ENCODE results near the gene ASIP.

Gene ASIP

DNA sequence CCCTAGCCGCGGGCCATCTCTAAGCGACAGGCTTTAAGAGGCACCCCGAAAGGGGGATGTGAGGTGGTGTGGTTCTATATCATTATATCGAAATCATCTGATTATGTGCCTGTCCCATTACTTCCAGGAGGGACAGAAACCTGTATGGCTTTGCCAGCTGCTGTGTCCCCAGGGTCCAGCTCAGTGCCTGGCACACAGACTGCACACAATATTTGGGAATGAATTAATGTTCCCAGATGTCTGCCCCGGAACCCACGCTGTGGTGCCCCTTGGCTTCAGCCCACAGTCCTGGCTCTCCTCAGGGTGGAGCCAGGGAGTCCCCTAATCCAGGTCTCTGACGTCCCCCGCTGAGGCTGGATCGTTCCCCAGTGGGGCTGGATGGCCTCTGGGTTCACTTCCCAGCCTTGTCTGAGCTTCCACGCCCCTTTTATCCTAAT is 70.8 kb downstream of the ASIP start:
- no peak for DNase-seq (ENCODE audit: low spot score)
- in situ Hi-C loops (cut with MboI; ENCODE audit: low sequenced_read_pairs, unreplicated experiment) = loop anchor here (10.0 kb wide), 1 partner anchor 163 kb away; no protein-coding TSS in a partner anchor
- TF ChIP-seq CTCF (IDR thresholded peaks at IDR 0.05; ENCODE audit: borderline replicate concordance, control extremely low read depth, extremely low read depth, insufficient read depth, missing control alignments) = no peak

GRCh38 chr20:34312544-34313217 is 71.5 kb downstream of the ASIP start:
- in situ Hi-C loops (cut with MboI; ENCODE audit: low sequenced_read_pairs, unreplicated experiment) = loop anchor here (10.0 kb wide), 1 partner anchor 162 kb away; no protein-coding TSS in a partner anchor
- peak; percentile 89 for DNase-seq (ENCODE audit: low spot score)
- peak; percentile 99 for TF ChIP-seq CTCF (IDR thresholded peaks at IDR 0.05; ENCODE audit: borderline replicate concordance, control extremely low read depth, extremely low read depth, insufficient read depth, missing control alignments)

DNA sequence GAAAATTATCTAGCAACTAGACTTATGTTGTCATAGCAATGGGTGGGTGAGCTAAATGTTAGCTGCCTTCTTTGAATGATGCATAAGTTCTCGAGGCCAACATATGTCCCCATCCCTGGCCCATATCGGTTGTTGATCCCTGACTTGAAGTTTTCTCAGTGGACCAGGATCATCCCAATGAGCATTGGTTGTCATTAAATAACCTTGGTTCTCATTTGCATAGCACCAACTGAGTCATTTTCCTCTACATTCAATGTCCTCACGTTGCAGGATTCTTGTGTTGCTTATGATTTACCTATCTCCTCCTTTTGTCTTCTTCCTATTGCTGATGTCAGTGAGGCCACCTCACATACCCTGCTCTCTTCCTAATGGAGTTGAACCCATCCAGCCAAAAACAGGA is 74.0 kb downstream of the ASIP start:
- no peak for DNase-seq (ENCODE audit: low spot score)
- in situ Hi-C loops (cut with MboI; ENCODE audit: low sequenced_read_pairs, unreplicated experiment) = loop anchor here (5.0 to 10.0 kb wide), 2 partner anchors 160 to 202 kb away; partner anchors contain the start of gene DYNLRB1
- TF ChIP-seq CTCF (IDR thresholded peaks at IDR 0.05; ENCODE audit: borderline replicate concordance, control extremely low read depth, extremely low read depth, insufficient read depth, missing control alignments) = no peak

- DNase-seq (ENCODE audit: low spot score) = no peak
- TF ChIP-seq CTCF (IDR thresholded peaks at IDR 0.05; ENCODE audit: borderline replicate concordance, control extremely low read depth, extremely low read depth, insufficient read depth, missing control alignments) = no peak
- in situ Hi-C loops (cut with MboI; ENCODE audit: low sequenced_read_pairs, unreplicated experiment) = loop anchor here (5.0 to 10.0 kb wide), 2 partner anchors 158 to 201 kb away; partner anchors contain the start of gene DYNLRB1
These were observed 75.1 kb downstream of the ASIP start for GRCh38 chr20:34316196-34316814.
